Frontal cortex (tissue), 4 donors: ENCODE data around the gene BAG5. TPM values are rescaled to one million over a fixed set of nuclear protein-coding genes. Genes with fewer than 3 reads are reported as not detected.

Source experiments
- DNase-seq, 2 donors: peaks; one replicate each; pipeline ENCODE4 v3.0.0; 2012; ENCODE audit warnings: low spot score in 2 of 2
- FAIRE-seq: peaks from 2 replicates; lab custom pipeline; 2012; peaks lifted over from hg19 to GRCh38; lab: Jason Lieb, UNC
- total RNA-seq: library from RNA; depleted of rRNA; stranded (reverse); fragments of >200 nt; gene quantifications from one replicate; pipeline ENCODE4 v1.2.3, GENCODE V29; 2014
- donor health status: control.
- donor health status: control.
- donor health status: control.

Gene BAG5
- total RNA-seq, 1 donor from 2014 or later = 51.4 TPM

- no peak for FAIRE-seq
- DNase-seq = no peak
These were observed 25.1 kb downstream of the BAG5 start for GRCh38 chr14:103537175-103537990.

- no peak for FAIRE-seq
- no peak for DNase-seq
These were observed 25.8 kb downstream of the BAG5 start for GRCh38 chr14:103536693-103537092.

- DNase-seq (no peak), FAIRE-seq (no peak)
These were observed 26.4 kb downstream of the BAG5 start for GRCh38 chr14:103535891-103536565.

- DNase-seq = no peak
- FAIRE-seq = no peak
These were observed 27.2 kb downstream of the BAG5 start for GRCh38 chr14:103535081-103535890.

GRCh38 chr14:103534576-103535061, 27.8 kb downstream of the BAG5 start:
- DNase-seq (no peak), FAIRE-seq (no peak)

GRCh38 chr14:103533999-103534575, 28.4 kb downstream of the BAG5 start:
- FAIRE-seq (no peak), DNase-seq (no peak)

- DNase-seq = no peak
- no peak for FAIRE-seq
These were observed 29.1 kb downstream of the BAG5 start for GRCh38 chr14:103533137-103533998.

- FAIRE-seq (no peak), DNase-seq (no peak)
These were observed 30.0 kb downstream of the BAG5 start for GRCh38 chr14:103532216-103533136.

- FAIRE-seq (no peak), DNase-seq (no peak)
These were observed 30.8 kb downstream of the BAG5 start for GRCh38 chr14:103531421-103532215.

GRCh38 chr14:103530831-103531230, 31.6 kb downstream of the BAG5 start:
- FAIRE-seq = no peak
- DNase-seq = no peak

- FAIRE-seq = no peak
- no peak for DNase-seq
These were observed 32.1 kb downstream of the BAG5 start for GRCh38 chr14:103530390-103530789.

GRCh38 chr14:103529383-103530365, 32.8 kb downstream of the BAG5 start:
- DNase-seq = no peak
- no peak for FAIRE-seq

- FAIRE-seq (no peak), DNase-seq (peak; percentile 99)
These were observed 33.7 kb downstream of the BAG5 start, which contains the start of gene TRMT61A for GRCh38 chr14:103528587-103529382. Gene TRMT61A (plus strand): TSS chr14:103529196. CDS start chr14:103529979, 783 bp downstream.

- DNase-seq = no peak
- FAIRE-seq = no peak
These were observed 34.3 kb downstream of the BAG5 start for GRCh38 chr14:103528146-103528586.
